GM21390 (cell line): ENCODE data around the gene TMEM273.
A peak's percentile ranks its signal among the peaks of the same experiment; 100 is the strongest.

Experiments used
- ATAC-seq: cut with Tn5 transposase; IDR thresholded peaks from one replicate; pipeline ENCODE4 v1.9.1; 2021; ENCODE audit not compliant: unreplicated experiment

The TMEM273 gene

GRCh38 chr10:49177391-49178355, 10.5 kb downstream of the TMEM273 start:
- peak; percentile 69 for ATAC-seq

- ATAC-seq = no peak
Measured at GRCh38 chr10:49176310-49177268, 11.6 kb downstream of the TMEM273 start.

- ATAC-seq = no peak
Measured at GRCh38 chr10:49175587-49176309, 12.4 kb downstream of the TMEM273 start.

- ATAC-seq = no peak
Measured at GRCh38 chr10:49174926-49175500, 13.2 kb downstream of the TMEM273 start.

- ATAC-seq = no peak
Measured at GRCh38 chr10:49174261-49174925, 13.8 kb downstream of the TMEM273 start.

- ATAC-seq = no peak
Measured at GRCh38 chr10:49173853-49174252, 14.3 kb downstream of the TMEM273 start.

GRCh38 chr10:49173201-49173772, 14.9 kb downstream of the TMEM273 start:
- no peak for ATAC-seq

GRCh38 chr10:49172777-49173132, 15.4 kb downstream of the TMEM273 start:
- ATAC-seq = no peak

- peak; percentile 47 for ATAC-seq
Measured at GRCh38 chr10:49172061-49172776, 16.0 kb downstream of the TMEM273 start.

GRCh38 chr10:49171326-49172060, 16.7 kb downstream of the TMEM273 start:
- peak; percentile 7 for ATAC-seq

- ATAC-seq = no peak
Measured at GRCh38 chr10:49170632-49171325, 17.4 kb downstream of the TMEM273 start.

- no peak for ATAC-seq
Measured at GRCh38 chr10:49169776-49170175, 18.4 kb downstream of the TMEM273 start.

- ATAC-seq = no peak
Measured at GRCh38 chr10:49168831-49169500, 19.2 kb downstream of the TMEM273 start.

GRCh38 chr10:49168171-49168540, 20.0 kb downstream of the TMEM273 start:
- ATAC-seq = no peak

GRCh38 chr10:49167425-49168170, 20.6 kb downstream of the TMEM273 start:
- no peak for ATAC-seq
